OCI-LY7 (cell line): Measurements from ENCODE around the gene SDK2. TPM values are rescaled to one million over a fixed set of nuclear protein-coding genes. Genes with fewer than 3 reads are reported as not detected.

Experiments
- BruUV-seq: library from RNA; stranded (reverse); fragments of 400-500 nt; replicated peaks from 2 replicates; lab custom pipeline; 2021; lab: Mats Ljungman, UMichigan
- CTCF ChIA-PET: fragments of 300-600 bp; sonication (Branson Sonifier 250); formaldehyde crosslinking; loops from one replicate; lab custom pipeline; 2022; ENCODE audit warnings: antibody characterized with exemption; ENCODE audit not compliant: unreplicated experiment; lab: Charles Lee
- POLR2A ChIA-PET: fragments of 300-600 bp; sonication (Branson Sonifier 250); formaldehyde crosslinking; loops from one replicate; lab custom pipeline; 2022; ENCODE audit warnings: antibody characterized with exemption; lab: Charles Lee
- DNase-seq: peaks from one replicate; pipeline ENCODE4 v3.0.0-alpha.2; 2015; ENCODE audit warnings: low spot score
- H2AFZ ChIP-seq: fragments of 200-600 bp; sonication (generic), shearing (Covaris generic); 2 replicates; pipeline ENCODE4 v1.6.1; 2014; ENCODE audit warnings: mild to moderate bottlenecking, antibody characterized with exemption, low read length, moderate library complexity
- H3K27ac ChIP-seq: fragments of 200-600 bp; sonication (generic); 2 replicates; pipeline ENCODE4 v1.5.1; 2014; ENCODE audit warnings: mixed run types, low read depth, mild to moderate bottlenecking, moderate library complexity, low read length, inconsistent platforms; ENCODE audit not compliant: poor library complexity, severe bottlenecking
- H3K36me3 ChIP-seq: fragments of 200-600 bp; sonication (generic); 2 replicates; pipeline ENCODE4 v1.6.1; 2014; ENCODE audit warnings: mild to moderate bottlenecking, antibody characterized with exemption, low read length, moderate library complexity, mixed read lengths; ENCODE audit not compliant: insufficient read depth
- H3K4me1 ChIP-seq: fragments of 200-600 bp; sonication (generic); 2 replicates; pipeline ENCODE4 v1.5.1; 2014; ENCODE audit warnings: mild to moderate bottlenecking, low read length; ENCODE audit not compliant: insufficient read depth, poor library complexity, severe bottlenecking
- H3K4me2 ChIP-seq: fragments of 200-600 bp; sonication (generic); 2 replicates; pipeline ENCODE4 v1.6.1; 2014; ENCODE audit warnings: mild to moderate bottlenecking, low read length
- H3K4me3 ChIP-seq: fragments of 200-600 bp; sonication (generic); 2 replicates; pipeline ENCODE4 v1.5.1; 2014; ENCODE audit warnings: mild to moderate bottlenecking, low read depth, low read length; ENCODE audit not compliant: poor library complexity, severe bottlenecking
- H3K79me2 ChIP-seq: fragments of 200-600 bp; sonication (generic); 2 replicates; pipeline ENCODE4 v1.6.1; 2016; ENCODE audit warnings: low read depth, mild to moderate bottlenecking, low read length, moderate library complexity, mixed read lengths; ENCODE audit not compliant: insufficient read depth
- H3K9me2 ChIP-seq: fragments of 200-600 bp; sonication (generic); 2 replicates; pipeline ENCODE4 v1.6.1; 2016; ENCODE audit warnings: mild to moderate bottlenecking, low read length, mixed read lengths; ENCODE audit not compliant: insufficient read depth
- H3K9me3 ChIP-seq: fragments of 200-600 bp; sonication (generic); 2 replicates; pipeline ENCODE4 v1.6.1; 2014; ENCODE audit warnings: mild to moderate bottlenecking, mixed run types, low read length, mixed read lengths
- H4K20me1 ChIP-seq: fragments of 200-600 bp; sonication (generic); 2 replicates; pipeline ENCODE4 v1.6.1; 2014; ENCODE audit warnings: mild to moderate bottlenecking, antibody characterized with exemption, low read length, moderate library complexity, mixed read lengths; ENCODE audit not compliant: insufficient read depth
- EZH2phosphoT487 ChIP-seq: fragments of 200-600 bp; sonication (generic); IDR thresholded peaks from 2 replicates; pipeline ENCODE4 v1.6.1; 2018; ENCODE audit warnings: low read depth, borderline replicate concordance, mild to moderate bottlenecking, mixed run types, antibody characterized with exemption, low read length, moderate library complexity, mixed read lengths
- intact Hi-C: fragments of 100-400 bp; cut with micrococcal nuclease; formaldehyde crosslinking; loops from one replicate; pipeline ENCODE4 v1.10.0; 2022; ENCODE audit not compliant: unreplicated experiment
- total RNA-seq, 2 experiments: library from RNA; depleted of rRNA in 1 of 2; stranded (reverse); fragments of >200 nt in 1 of 2; shearing (Covaris generic) in 1 of 2; gene quantifications; 2 replicates each; pipeline ENCODE4 v1.2.3, GENCODE V29; 2014 to 2022
- TF ChIP-seq, protein P1 (sequence below): fragments of 200-600 bp; sonication (generic); conservative IDR thresholded peaks from 2 replicates; pipeline ENCODE4 v1.5.1; 2014; ENCODE audit warnings: mild to moderate bottlenecking, antibody characterized with exemption, low read length, moderate library complexity, mixed read lengths

The SDK2 gene
- total RNA-seq, 2 experiments from 2014 or later: 0.32 to 1.8 TPM

- Histone ChIP-seq H4K20me1 (no peaks in the 10 kb centered on the region), H3K4me1 (no peaks in the 10 kb centered on the region), H3K9me2 (no peaks in the 10 kb centered on the region), H3K4me2 (no peak overlapping the region), H3K27ac (no peak overlapping the region), H3K36me3 (no peaks in the 10 kb centered on the region), H3K79me2 (no peaks in the 10 kb centered on the region), H3K4me3 (no peak overlapping the region), H2AFZ (no peak overlapping the region), H3K9me3 (no peaks in the 10 kb centered on the region)
- intact Hi-C loops: loop anchor here (10.0 kb wide), 1 partner anchor 381 kb away; no protein-coding TSS in a partner anchor
- TF ChIP-seq, protein P1, sequence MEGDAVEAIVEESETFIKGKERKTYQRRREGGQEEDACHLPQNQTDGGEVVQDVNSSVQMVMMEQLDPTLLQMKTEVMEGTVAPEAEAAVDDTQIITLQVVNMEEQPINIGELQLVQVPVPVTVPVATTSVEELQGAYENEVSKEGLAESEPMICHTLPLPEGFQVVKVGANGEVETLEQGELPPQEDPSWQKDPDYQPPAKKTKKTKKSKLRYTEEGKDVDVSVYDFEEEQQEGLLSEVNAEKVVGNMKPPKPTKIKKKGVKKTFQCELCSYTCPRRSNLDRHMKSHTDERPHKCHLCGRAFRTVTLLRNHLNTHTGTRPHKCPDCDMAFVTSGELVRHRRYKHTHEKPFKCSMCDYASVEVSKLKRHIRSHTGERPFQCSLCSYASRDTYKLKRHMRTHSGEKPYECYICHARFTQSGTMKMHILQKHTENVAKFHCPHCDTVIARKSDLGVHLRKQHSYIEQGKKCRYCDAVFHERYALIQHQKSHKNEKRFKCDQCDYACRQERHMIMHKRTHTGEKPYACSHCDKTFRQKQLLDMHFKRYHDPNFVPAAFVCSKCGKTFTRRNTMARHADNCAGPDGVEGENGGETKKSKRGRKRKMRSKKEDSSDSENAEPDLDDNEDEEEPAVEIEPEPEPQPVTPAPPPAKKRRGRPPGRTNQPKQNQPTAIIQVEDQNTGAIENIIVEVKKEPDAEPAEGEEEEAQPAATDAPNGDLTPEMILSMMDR: no peak
- TF ChIP-seq EZH2phosphoT487: no peak
- no TSS peak for BruUV-seq
- DNase-seq: no peak
- ChIA-PET POLR2A (no interaction called here), CTCF (interaction anchor here (0.6 to 1.3 kb wide), 2 partner anchors 16 to 109 kb away, joined by 3 read pairs; no protein-coding TSS in a partner anchor)
Measured at GRCh38 chr17:73365301-73365874, 278.9 kb downstream of the SDK2 start.

DNA sequence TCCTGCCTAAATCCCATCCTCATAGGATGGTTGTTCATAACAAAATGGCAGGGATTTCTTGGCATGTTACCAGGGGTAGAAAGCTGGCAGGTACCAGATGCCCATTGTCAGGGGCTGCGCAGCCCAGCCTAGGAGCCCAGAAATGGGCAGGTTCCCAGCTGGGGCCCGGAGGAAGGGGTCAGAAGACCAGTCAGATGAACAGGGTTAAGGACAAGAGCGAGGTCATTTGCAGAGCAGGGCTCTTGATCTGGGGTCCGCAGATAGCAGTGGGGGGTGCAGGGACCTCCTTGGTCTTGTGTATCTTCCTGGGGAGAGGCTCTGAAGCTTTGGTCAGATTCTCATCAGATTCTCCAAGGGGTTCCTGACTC is 280.1 kb downstream of the SDK2 start:
- Histone ChIP-seq H3K36me3 (no peaks in the 10 kb centered on the region), H3K27ac (no peak overlapping the region), H3K4me1 (no peaks in the 10 kb centered on the region), H3K4me2 (no peak overlapping the region), H3K4me3 (no peak overlapping the region), H3K79me2 (no peaks in the 10 kb centered on the region), H3K9me2 (no peaks in the 10 kb centered on the region), H2AFZ (no peak overlapping the region), H4K20me1 (no peaks in the 10 kb centered on the region), H3K9me3 (no peaks in the 10 kb centered on the region)
- no TSS peak for BruUV-seq
- intact Hi-C loops: loop anchor here (10.0 kb wide), 1 partner anchor 379 kb away; no protein-coding TSS in a partner anchor
- POLR2A ChIA-PET: interaction anchor here (0.6 to 1.1 kb wide), 2 partner anchors 145 to 639 kb away, joined by 3 read pairs; no protein-coding TSS in a partner anchor
- CTCF ChIA-PET: no interaction called here
- DNase-seq: no peak
- TF ChIP-seq, protein P1: no peak
- no peak for TF ChIP-seq EZH2phosphoT487

GRCh38 chr17:73363442-73364154 is 280.6 kb downstream of the SDK2 start:
- POLR2A ChIA-PET: interaction anchor here (1.1 kb wide), 1 partner anchor 639 kb away, joined by 3 read pairs; no protein-coding TSS in a partner anchor
- TF ChIP-seq, protein P1: no peak
- TF ChIP-seq EZH2phosphoT487: no peak
- Histone ChIP-seq H3K4me1 (no peaks in the 10 kb centered on the region), H2AFZ (no peak overlapping the region), H3K36me3 (no peaks in the 10 kb centered on the region), H3K27ac (no peak overlapping the region), H3K9me3 (no peaks in the 10 kb centered on the region), H3K79me2 (no peaks in the 10 kb centered on the region), H3K4me2 (no peak overlapping the region), H3K9me2 (no peaks in the 10 kb centered on the region), H3K4me3 (no peak overlapping the region), H4K20me1 (no peaks in the 10 kb centered on the region)
- no peak for DNase-seq
- no TSS peak for BruUV-seq
- CTCF ChIA-PET: no interaction called here
- intact Hi-C loops: loop anchor here (10.0 kb wide), 1 partner anchor 379 kb away; no protein-coding TSS in a partner anchor
